Endodermal cell (in vitro differentiated cells): ENCODE results near the gene SERTAD1. TPM values are rescaled to one million over a fixed set of nuclear protein-coding genes. Genes with fewer than 3 reads are reported as not detected.

Experiments used
- DNase-seq: peaks from one replicate; pipeline ENCODE4 v3.0.0-alpha.2; 2017
- H3K27ac ChIP-seq: 2 replicates; pipeline ENCODE4 v1.5.1; 2013; ENCODE audit warnings: mild to moderate bottlenecking, low read depth, low read length, moderate library complexity
- H3K27me3 ChIP-seq: 2 replicates; pipeline ENCODE4 v1.6.1; 2013; ENCODE audit warnings: mild to moderate bottlenecking, low read length, moderate library complexity; ENCODE audit not compliant: insufficient read depth, control insufficient read depth, poor library complexity, severe bottlenecking
- H3K36me3 ChIP-seq: 2 replicates; pipeline ENCODE4 v1.7.0; 2013; ENCODE audit warnings: mild to moderate bottlenecking, low read length, moderate library complexity; ENCODE audit not compliant: control insufficient read depth, insufficient read depth
- H3K4me1 ChIP-seq: one replicate; pipeline ENCODE4 v1.7.0; 2013; ENCODE audit warnings: low read length; ENCODE audit not compliant: control insufficient read depth, insufficient read depth
- H3K4me3 ChIP-seq: 2 replicates; pipeline ENCODE4 v1.5.1; 2013; ENCODE audit warnings: mild to moderate bottlenecking, low read length, moderate library complexity
- H3K9ac ChIP-seq: 2 replicates; pipeline ENCODE4 v1.6.1; 2013; ENCODE audit warnings: mild to moderate bottlenecking, low read length, moderate library complexity; ENCODE audit not compliant: poor library complexity, severe bottlenecking; ENCODE audit errors: extremely low read depth
- H3K9me3 ChIP-seq: 2 replicates; pipeline ENCODE4 v1.6.1; 2013; ENCODE audit warnings: mild to moderate bottlenecking, low read length, moderate library complexity; ENCODE audit not compliant: control insufficient read depth
- H3K27ac Mint-ChIP-seq: 2 replicates; pipeline ENCODE4 v1.8.0; 2020; ENCODE audit warnings: mixed read lengths
- H3K27me3 Mint-ChIP-seq: 2 replicates; pipeline ENCODE4 v1.8.0; 2021; ENCODE audit warnings: mild to moderate bottlenecking, mixed read lengths; ENCODE audit not compliant: insufficient read depth
- H3K36me3 Mint-ChIP-seq: 2 replicates; pipeline ENCODE4 v1.8.0; 2020; ENCODE audit warnings: low read depth, mixed read lengths
- H3K4me1 Mint-ChIP-seq: 2 replicates; pipeline ENCODE4 v1.8.0; 2020; ENCODE audit warnings: mixed read lengths
- H3K4me3 Mint-ChIP-seq: 2 replicates; pipeline ENCODE4 v1.8.0; 2020; ENCODE audit warnings: mild to moderate bottlenecking, moderate library complexity, mixed read lengths
- H3K9me3 Mint-ChIP-seq: 2 replicates; pipeline ENCODE4 v1.8.0; 2020; ENCODE audit warnings: mild to moderate bottlenecking, mixed read lengths
- CTCF ChIP-seq: fragments of 200-600 bp; sonication (generic); conservative IDR thresholded peaks from 2 replicates; pipeline ENCODE4 v1.5.0; 2021; ENCODE audit warnings: antibody characterized with exemption, mild to moderate bottlenecking
- WGBS, 2 experiments: methylation state at CpG; one replicate each; pipeline versions ENCODE4 v1.1.5 to v1.1.7; 2013; ENCODE audit warnings: missing lambda C conversion rate in 2 of 2, mixed read lengths in 1 of 2; ENCODE audit not compliant: insufficient coverage in 1 of 2, insufficient read length in 1 of 2; 5-methylcytosine and 5-hydroxymethylcytosine counted together
- total RNA-seq, 2 donors: library from RNA; stranded (reverse); fragmentation: NEBNext Ultra II Directional in 1 of 2; extraction: Animal tissue kit (Norgen Biotek cat#: 25700) in 1 of 2; gene quantifications; 2 replicates in 1 of 2; 3 replicates in 1 of 2; pipeline ENCODE4 v1.2.1, GENCODE V29; 2021

SERTAD1 gene
- total RNA-seq, 2 donors from 2014 or later: 4.0 to 4.5 TPM

- no peaks in the 10 kb centered on the region for H3K9me3 ChIP-seq
- H3K4me1 Mint-ChIP-seq: peaks cover 28% of the 10 kb centered on the region
- 0% methylated on average over 28 to 50 of the region's 52 CpGs for WGBS, 2 experiments
- H3K9me3 Mint-ChIP-seq: no peaks in the 10 kb centered on the region
- H3K9ac ChIP-seq: peak overlapping the region; percentile 100
- H3K27ac Mint-ChIP-seq: peak overlapping the region; percentile 99
- no peaks in the 10 kb centered on the region for H3K27me3 Mint-ChIP-seq
- DNase-seq: peak; percentile 100
- H3K36me3 ChIP-seq: peaks cover 29% of the 10 kb centered on the region
- TF ChIP-seq CTCF: no peak
- peaks cover 4% of the 10 kb centered on the region for H3K4me1 ChIP-seq
- H3K27ac ChIP-seq: peak overlapping the region; percentile 92
- H3K4me3 ChIP-seq: peak overlapping the region; percentile 100
- peaks cover 31% of the 10 kb centered on the region for H3K36me3 Mint-ChIP-seq
- H3K4me3 Mint-ChIP-seq: peak overlapping the region; percentile 99
- H3K27me3 ChIP-seq: no peaks in the 10 kb centered on the region
These were observed 17.6 kb upstream of the SERTAD1 start for GRCh38 chr19:40443131-40443999.

GRCh38 chr19:40442328-40443130 lies 16.7 kb upstream of the SERTAD1 start:
- WGBS, 2 experiments: 27 to 30% methylated on average over 19 to 22 of the region's 22 CpGs
- no peaks in the 10 kb centered on the region for H3K27me3 ChIP-seq
- DNase-seq: no peak
- no peak for TF ChIP-seq CTCF
- H3K36me3 Mint-ChIP-seq: peaks cover 31% of the 10 kb centered on the region
- peak overlapping the region; percentile 99 for H3K4me3 Mint-ChIP-seq
- H3K4me1 Mint-ChIP-seq: peaks cover 28% of the 10 kb centered on the region
- peak overlapping the region; percentile 3 for H3K27ac ChIP-seq
- no peaks in the 10 kb centered on the region for H3K9me3 Mint-ChIP-seq
- peaks cover 4% of the 10 kb centered on the region for H3K4me1 ChIP-seq
- peak overlapping the region; percentile 99 for H3K27ac Mint-ChIP-seq
- H3K27me3 Mint-ChIP-seq: no peaks in the 10 kb centered on the region
- H3K4me3 ChIP-seq: peak overlapping the region; percentile 100
- no peaks in the 10 kb centered on the region for H3K9me3 ChIP-seq
- H3K9ac ChIP-seq: peak overlapping the region; percentile 58
- H3K36me3 ChIP-seq: peaks cover 29% of the 10 kb centered on the region

- H3K27me3 Mint-ChIP-seq: no peaks in the 10 kb centered on the region
- Histone ChIP-seq H3K9me3 (no peaks in the 10 kb centered on the region), H3K36me3 (peaks cover 29% of the 10 kb centered on the region), H3K9ac (peak overlapping the region; percentile 58), H3K27ac (no peak overlapping the region), H3K4me1 (peaks cover 4% of the 10 kb centered on the region), H3K27me3 (no peaks in the 10 kb centered on the region), H3K4me3 (peak overlapping the region; percentile 100)
- WGBS, 2 experiments: 95 to 99% methylated on average over 11 of the region's 11 CpGs
- peaks cover 28% of the 10 kb centered on the region for H3K4me1 Mint-ChIP-seq
- peaks cover 31% of the 10 kb centered on the region for H3K36me3 Mint-ChIP-seq
- peak overlapping the region; percentile 99 for H3K27ac Mint-ChIP-seq
- TF ChIP-seq CTCF: no peak
- DNase-seq: no peak
- no peaks in the 10 kb centered on the region for H3K9me3 Mint-ChIP-seq
- H3K4me3 Mint-ChIP-seq: peak overlapping the region; percentile 99
These were observed 16.0 kb upstream of the SERTAD1 start for GRCh38 chr19:40441719-40442253.
